Lung (tissue), 12 donors: ENCODE data around the gene TMEM184B. TPM values are rescaled to one million over a fixed set of nuclear protein-coding genes. Genes with fewer than 3 reads are reported as not detected.

Experiments used
- ATAC-seq: fragments of 200-7000 bp; cut with Tn5 transposase; one replicate; pipeline ENCODE4 v1.9.1; 2020; ENCODE audit warnings: moderate number of reproducible peaks; ENCODE audit not compliant: insufficient read depth, low FRiP score
- DNase-seq, 3 donors: peaks; one replicate each; pipeline ENCODE4 v3.0.0-alpha.2; 2013 to 2017
- H3K27ac ChIP-seq, 2 donors: one replicate each; pipeline ENCODE4 v1.5.1; 2013; ENCODE audit warnings: mild to moderate bottlenecking in 2 of 2, moderate library complexity in 2 of 2, control low read depth in 1 of 2, inconsistent platforms in 1 of 2, low read depth in 1 of 2, low read length in 1 of 2
- H3K27me3 ChIP-seq, 3 donors: one replicate each; pipeline ENCODE4 v1.5.1; 2013; ENCODE audit warnings: low read length in 2 of 3; ENCODE audit not compliant: control insufficient read depth in 3 of 3, insufficient read depth in 3 of 3
- H3K36me3 ChIP-seq, 4 donors: one replicate each; pipeline ENCODE4 v1.5.1; 2013; ENCODE audit warnings: low read length in 4 of 4, mild to moderate bottlenecking in 1 of 4, moderate library complexity in 1 of 4; ENCODE audit not compliant: control insufficient read depth in 4 of 4, insufficient read depth in 4 of 4
- H3K4me1 ChIP-seq, 5 donors: one replicate each; pipeline ENCODE4 v1.5.1; 2013; ENCODE audit warnings: low read length in 5 of 5, mild to moderate bottlenecking in 2 of 5, moderate library complexity in 1 of 5; ENCODE audit not compliant: control insufficient read depth in 5 of 5, insufficient read depth in 5 of 5
- H3K4me3 ChIP-seq: one replicate; pipeline ENCODE4 v1.5.1; 2013; ENCODE audit warnings: mild to moderate bottlenecking, control low read depth, moderate library complexity
- H3K9ac ChIP-seq, 2 donors: one replicate each; pipeline ENCODE4 v1.5.1; 2013; ENCODE audit warnings: low read length in 2 of 2, control low read depth in 1 of 2; ENCODE audit not compliant: insufficient read depth in 1 of 2
- H3K9me3 ChIP-seq, 4 donors: one replicate each; pipeline ENCODE4 v1.5.1; 2013; ENCODE audit warnings: low read length in 3 of 4, mild to moderate bottlenecking in 1 of 4, moderate library complexity in 1 of 4; ENCODE audit not compliant: control insufficient read depth in 4 of 4, insufficient read depth in 3 of 4
- WGBS, 2 donors: extraction: QIAGEN DNeasy Blood & Tissue Kit; methylation state at CpG; one replicate each; pipeline ENCODE4 v1.1.7; 2013; 5-methylcytosine and 5-hydroxymethylcytosine counted together
- polyA plus RNA-seq, 2 donors: library from polyadenylated mRNA; stranded (reverse); fragments of 200-250 nt; gene quantifications; one replicate each; pipeline ENCODE4 v1.2.1, GENCODE V29; 2013
- total RNA-seq, 2 donors: library from RNA; depleted of rRNA in 1 of 2; stranded (reverse); fragments of >200 nt in 1 of 2; gene quantifications; one replicate each; pipeline ENCODE4 v1.2.1, GENCODE V29; 2014 to 2021
- TF ChIP-seq, protein P1 (sequence below): IDR thresholded peaks from 2 replicates; pipeline ENCODE4 v1.5.1; 2012; ENCODE audit warnings: mild to moderate bottlenecking; ENCODE audit errors: control extremely low read depth, extremely low read depth
- donor health status: control.
- donor health status: control.
- donor health status: Bipolar disorder and iron deficiency.
- donor health status: healthy.
- donor health status: DM: yes; HTN: yes; CAD: no.

Gene TMEM184B
- total and polyA plus RNA-seq, 4 donors, result 26.3 to 82.4 (median 39.9) TPM

- H3K27me3 ChIP-seq, result no peaks in the 10 kb centered on the region
- H3K4me3 ChIP-seq, result no peak overlapping the region
- H3K9me3 ChIP-seq, result no peaks in the 10 kb centered on the region
- peaks cover 0 to 27% (median 20%) of the 10 kb centered on the region in 4 donors for H3K36me3 ChIP-seq
- H3K27ac ChIP-seq, result peak overlapping the region; percentile 12 to 75
- peaks cover 12 to 43% (median 27%) of the 10 kb centered on the region in 5 donors for H3K4me1 ChIP-seq
- no peak overlapping the region for H3K9ac ChIP-seq
- TF ChIP-seq, protein P1, sequence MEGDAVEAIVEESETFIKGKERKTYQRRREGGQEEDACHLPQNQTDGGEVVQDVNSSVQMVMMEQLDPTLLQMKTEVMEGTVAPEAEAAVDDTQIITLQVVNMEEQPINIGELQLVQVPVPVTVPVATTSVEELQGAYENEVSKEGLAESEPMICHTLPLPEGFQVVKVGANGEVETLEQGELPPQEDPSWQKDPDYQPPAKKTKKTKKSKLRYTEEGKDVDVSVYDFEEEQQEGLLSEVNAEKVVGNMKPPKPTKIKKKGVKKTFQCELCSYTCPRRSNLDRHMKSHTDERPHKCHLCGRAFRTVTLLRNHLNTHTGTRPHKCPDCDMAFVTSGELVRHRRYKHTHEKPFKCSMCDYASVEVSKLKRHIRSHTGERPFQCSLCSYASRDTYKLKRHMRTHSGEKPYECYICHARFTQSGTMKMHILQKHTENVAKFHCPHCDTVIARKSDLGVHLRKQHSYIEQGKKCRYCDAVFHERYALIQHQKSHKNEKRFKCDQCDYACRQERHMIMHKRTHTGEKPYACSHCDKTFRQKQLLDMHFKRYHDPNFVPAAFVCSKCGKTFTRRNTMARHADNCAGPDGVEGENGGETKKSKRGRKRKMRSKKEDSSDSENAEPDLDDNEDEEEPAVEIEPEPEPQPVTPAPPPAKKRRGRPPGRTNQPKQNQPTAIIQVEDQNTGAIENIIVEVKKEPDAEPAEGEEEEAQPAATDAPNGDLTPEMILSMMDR, result no peak
- WGBS, 2 donors, result 72 to 85% methylated on average over 10 of the region's 10 CpGs
- DNase-seq, result no peak
- no peak for ATAC-seq
Observed at GRCh38 chr22:38308791-38309498, 36.1 kb upstream of the TMEM184B start.

- ATAC-seq, result no peak
- 30 to 43% methylated on average over 16 of the region's 16 CpGs for WGBS, 2 donors
Observed at GRCh38 chr22:38305471-38306448, 33.0 kb upstream of the TMEM184B start.

DNA sequence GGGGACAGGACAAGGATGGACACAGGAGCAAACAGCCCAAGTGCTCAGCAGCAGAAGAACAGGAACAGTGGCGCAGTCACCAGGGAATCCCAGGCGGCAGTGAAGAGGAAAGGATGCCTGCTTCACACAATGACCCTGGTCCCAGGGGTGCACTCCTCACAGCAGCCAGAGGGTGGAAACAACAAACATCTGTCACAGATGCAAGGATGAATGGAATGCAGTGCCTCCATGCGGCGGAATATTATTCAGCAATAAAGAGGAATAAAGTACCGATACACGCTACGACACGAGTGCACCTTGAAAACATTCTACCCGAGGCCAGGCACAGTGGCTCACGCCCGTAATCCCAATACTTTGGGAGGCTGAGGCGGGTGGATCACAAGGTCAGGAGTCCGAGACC is 31.7 kb upstream of the TMEM184B start:
- 89 to 93% methylated on average over 13 of the region's 13 CpGs for WGBS, 2 donors
- Histone ChIP-seq H3K36me3 (peaks cover 9 to 40% (median 33%) of the 10 kb centered on the region in 4 donors), H3K4me3 (no peak overlapping the region), H3K9ac (no peak overlapping the region), H3K27ac (peak overlapping the region in 1 of 2 donors; percentile 35), H3K27me3 (no peaks in the 10 kb centered on the region), H3K9me3 (no peaks in the 10 kb centered on the region), H3K4me1 (peaks cover 8 to 22% (median 11%) of the 10 kb centered on the region in 5 donors)
- no peak for DNase-seq
- TF ChIP-seq, protein P1, result no peak
- no peak for ATAC-seq

More at GRCh38 chr22:38305471-38306448, 33.0 kb upstream of the TMEM184B start:
- peak overlapping the region; percentile 73 to 91 for H3K27ac ChIP-seq
- no peak overlapping the region for H3K9ac ChIP-seq
- TF ChIP-seq, protein P1, result no peak
- peaks cover 5 to 35% (median 27%) of the 10 kb centered on the region in 4 donors for H3K36me3 ChIP-seq
- H3K9me3 ChIP-seq, result no peaks in the 10 kb centered on the region
- H3K4me3 ChIP-seq, result no peak overlapping the region
- peaks cover 8 to 31% (median 19%) of the 10 kb centered on the region in 5 donors for H3K4me1 ChIP-seq
- no peaks in the 10 kb centered on the region for H3K27me3 ChIP-seq
- DNase-seq, result peak in 2 of 3 donors; percentile 29 to 38
